ENCODE data around the gene RNASE8.

- TF ChIP-seq POLR2A (IDR thresholded peaks at IDR 0.05): no peak
- TF ChIP-seq CTCF (IDR thresholded peaks at IDR 0.05): no peak
- no peak for TF ChIP-seq POLR2AphosphoS5 (IDR thresholded peaks at IDR 0.05)
- no peak for TF ChIP-seq EP300 (IDR thresholded peaks at IDR 0.05; ENCODE audit: low read depth)
Measured at GRCh38 chr14:21047378-21047781, 10.2 kb upstream of the RNASE8 start.
